Hematopoietic multipotent progenitor cell (in vitro differentiated cells): ENCODE results near the gene EML1. TPM values are rescaled to one million over a fixed set of nuclear protein-coding genes. Genes with fewer than 3 reads are reported as not detected.

ENCODE experiments used
- DNase-seq, 3 donors: peaks; one replicate each; pipeline ENCODE4 v3.0.0-alpha.2; 2011 to 2015; ENCODE audit warnings: low read depth in 2 of 3, low spot score in 2 of 3
- total RNA-seq: library from RNA; depleted of rRNA; stranded (reverse); fragments of >200 nt; gene quantifications from one replicate; pipeline ENCODE4 v1.2.3, GENCODE V29; 2012

EML1 gene
- total RNA-seq, 1 donor: under 0.01 TPM

DNA sequence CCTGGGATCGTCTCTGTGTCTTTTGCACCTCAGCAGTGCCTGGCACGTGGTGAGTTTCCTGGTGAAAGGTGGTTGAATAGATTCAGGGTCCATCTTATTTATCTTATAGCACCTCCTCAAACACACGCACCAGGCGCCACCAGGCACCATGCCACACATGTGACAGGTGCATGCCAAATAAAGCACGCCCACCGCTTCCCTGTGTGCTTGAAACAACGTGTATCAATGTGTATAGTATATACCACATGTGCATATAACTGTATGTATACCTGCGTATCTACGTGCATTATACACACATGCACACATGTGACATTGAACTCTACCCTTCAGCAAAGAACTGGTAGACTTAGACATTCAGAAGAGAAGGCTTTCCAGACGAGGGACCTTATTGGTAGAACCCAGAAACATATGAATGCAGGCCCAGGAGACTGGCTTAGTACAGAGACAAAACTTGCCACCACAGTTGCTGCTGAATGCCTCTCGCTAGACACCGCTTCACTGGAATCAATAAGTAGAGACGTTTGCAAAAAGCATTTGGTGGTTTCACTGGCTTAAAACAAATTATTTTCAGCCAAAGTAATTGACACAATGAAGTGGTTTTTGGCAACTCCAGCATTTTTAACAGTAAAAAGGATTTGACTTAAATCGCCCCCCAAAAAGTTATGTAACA lies 10.0 kb downstream of the EML1 start:
- DNase-seq: no peak

DNA sequence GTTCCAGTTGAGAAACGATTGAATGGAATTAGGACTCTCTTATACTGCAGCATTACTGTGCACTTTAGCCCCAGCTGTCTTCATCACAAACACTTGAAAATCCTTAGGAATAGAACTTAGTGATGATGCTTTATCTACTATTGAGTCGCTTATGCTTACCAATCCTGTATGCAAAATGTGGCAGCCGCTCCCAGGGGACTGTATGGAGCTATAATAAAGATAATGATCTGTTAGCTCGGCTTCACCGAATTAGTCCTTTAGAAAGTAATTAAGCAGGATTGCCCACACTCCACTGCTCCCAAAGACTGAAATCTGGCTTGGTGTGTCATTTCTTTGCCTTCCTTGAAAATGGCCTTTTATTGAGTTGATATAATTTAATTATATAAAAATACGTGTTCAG lies 10.6 kb downstream of the EML1 start:
- DNase-seq: no peak

DNA sequence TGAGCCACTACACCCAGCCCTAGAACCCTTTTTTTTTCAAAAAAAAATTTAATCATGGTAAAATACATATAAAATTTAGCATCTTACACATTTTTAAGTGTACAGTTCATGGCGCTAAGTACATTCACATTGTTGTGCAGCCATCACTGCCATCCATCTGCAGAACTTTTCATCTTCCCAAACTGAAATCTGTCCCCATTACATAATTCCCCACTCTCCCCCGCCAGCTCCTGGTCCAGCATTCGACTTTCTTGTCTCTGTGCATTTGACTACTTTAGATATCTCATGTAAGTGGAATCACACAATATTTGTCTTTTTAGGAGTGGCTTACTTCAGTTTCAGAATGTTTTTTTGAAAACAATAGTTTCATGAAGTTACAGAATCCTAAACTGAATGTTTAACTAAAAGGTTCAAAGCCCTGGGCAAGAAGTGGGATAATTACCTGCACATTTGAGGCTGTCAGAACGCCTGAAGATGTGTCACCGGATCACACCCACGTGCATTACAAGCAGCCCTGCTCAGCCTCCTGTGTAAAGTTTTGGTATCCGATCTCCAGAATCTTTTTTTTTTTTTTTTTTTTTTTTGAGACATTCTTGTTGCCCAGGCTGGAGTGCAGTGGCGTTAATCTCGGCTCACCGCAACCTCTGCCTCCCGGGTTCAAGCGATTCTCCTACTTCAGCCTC lies 12.7 kb downstream of the EML1 start:
- no peak for DNase-seq

DNA sequence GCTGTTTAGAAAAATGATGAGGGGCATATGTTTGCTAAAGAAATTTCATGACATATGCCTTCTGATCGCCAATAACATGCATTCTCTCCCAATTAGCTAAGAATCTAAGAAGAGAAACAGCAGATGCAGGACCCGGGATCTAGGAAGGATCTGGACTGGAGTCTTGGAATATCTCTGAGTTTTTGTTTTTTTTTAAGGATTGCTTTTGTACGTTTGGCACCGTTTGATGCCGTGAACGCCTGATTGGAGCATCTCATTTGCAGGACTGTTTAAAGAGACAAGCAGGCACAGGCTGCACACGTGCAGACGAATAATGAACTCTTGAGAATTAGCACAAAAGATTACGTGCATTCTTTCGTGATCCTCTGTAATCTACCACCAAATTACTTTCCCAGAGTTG lies 13.6 kb downstream of the EML1 start:
- no peak for DNase-seq

DNA sequence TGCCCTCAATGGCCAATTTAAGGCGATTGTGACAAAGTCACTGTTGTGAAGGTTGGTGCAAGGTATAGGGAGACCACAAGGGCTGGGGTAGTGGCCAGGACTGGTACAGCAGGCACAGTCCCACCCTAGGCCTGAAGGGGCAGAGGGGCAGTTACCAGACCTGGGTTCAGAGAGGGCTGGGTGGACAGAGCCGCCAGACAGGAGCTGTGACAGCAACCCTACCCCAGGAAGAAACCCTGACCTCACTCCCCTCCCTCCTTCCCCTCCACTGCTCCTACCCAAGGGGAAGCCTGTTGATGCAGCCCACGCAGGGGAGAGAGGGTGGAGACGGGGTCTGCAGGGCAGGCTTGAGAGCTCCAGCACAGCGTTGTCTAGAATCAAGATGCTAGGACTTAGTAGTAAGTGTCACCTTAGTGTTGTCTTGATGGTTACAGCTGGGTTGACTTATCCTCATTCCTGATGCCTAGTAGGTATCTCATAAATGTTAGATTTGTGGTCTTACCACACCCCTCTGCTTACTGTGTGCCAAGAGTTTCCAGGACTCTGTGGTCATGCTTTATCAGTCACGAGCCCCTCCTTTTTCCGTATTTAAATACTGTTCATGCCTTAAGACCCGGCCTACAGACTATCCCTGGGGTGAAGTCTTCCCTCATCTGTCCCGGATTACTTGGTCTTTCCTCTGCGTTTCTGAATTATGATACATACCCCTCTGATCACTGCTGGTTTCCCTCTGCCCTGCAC lies 14.4 kb downstream of the EML1 start:
- DNase-seq: no peak

DNA sequence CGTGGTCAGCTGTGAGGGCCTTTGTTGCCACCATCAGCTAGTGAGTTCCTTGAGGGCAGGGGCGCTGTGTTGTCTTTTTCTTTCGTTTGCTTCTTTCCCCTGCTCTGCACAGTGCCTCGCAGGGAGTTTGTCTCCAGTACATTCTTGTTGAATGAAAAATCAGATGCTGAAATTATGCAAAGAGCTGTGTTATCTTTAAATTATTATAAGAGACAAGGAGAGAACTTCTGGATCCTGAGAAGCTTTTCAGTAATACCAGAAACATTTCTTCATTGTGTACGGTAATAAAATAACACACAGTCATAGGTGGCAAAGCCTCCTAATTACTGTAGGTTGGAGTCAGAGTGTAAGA lies 14.9 kb downstream of the EML1 start:
- no peak for DNase-seq

DNA sequence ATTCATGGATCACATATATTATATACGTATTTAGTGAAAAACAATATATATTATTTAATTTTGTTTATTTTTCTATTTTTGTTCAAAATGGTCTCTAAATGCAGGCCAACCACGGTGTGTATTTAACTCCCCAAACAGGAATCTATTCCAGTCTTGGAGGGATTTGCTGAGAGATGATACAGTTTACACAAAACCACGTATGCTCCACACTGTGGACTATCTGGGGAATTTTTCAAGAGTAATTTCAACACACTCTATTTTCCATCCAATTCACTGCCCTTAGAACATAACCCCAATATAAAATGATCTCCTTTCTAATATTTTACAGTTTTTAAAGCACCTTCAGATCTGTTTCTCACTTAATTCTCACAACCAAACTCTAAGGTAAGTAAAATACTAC lies 15.3 kb downstream of the EML1 start:
- no peak for DNase-seq

DNA sequence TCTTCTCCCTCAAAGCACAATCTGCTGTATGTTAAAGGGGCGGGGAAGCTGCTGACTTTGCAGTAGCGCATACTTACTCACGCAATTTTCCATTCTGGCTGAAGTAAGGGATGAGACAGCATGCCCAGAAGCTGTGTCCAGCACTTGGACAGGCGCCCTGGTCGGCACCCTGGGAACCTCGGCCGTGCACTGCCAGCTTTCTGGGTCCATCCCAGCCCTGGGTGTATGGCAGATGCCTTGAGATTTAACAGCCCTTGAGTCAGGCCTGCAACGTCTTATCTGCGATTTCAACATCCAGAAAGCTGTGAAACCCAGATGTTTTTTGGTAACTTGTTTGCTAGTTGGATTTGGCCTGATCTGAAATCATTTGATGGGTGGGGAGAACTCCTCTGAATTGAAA lies 16.1 kb downstream of the EML1 start:
- no peak for DNase-seq

DNA sequence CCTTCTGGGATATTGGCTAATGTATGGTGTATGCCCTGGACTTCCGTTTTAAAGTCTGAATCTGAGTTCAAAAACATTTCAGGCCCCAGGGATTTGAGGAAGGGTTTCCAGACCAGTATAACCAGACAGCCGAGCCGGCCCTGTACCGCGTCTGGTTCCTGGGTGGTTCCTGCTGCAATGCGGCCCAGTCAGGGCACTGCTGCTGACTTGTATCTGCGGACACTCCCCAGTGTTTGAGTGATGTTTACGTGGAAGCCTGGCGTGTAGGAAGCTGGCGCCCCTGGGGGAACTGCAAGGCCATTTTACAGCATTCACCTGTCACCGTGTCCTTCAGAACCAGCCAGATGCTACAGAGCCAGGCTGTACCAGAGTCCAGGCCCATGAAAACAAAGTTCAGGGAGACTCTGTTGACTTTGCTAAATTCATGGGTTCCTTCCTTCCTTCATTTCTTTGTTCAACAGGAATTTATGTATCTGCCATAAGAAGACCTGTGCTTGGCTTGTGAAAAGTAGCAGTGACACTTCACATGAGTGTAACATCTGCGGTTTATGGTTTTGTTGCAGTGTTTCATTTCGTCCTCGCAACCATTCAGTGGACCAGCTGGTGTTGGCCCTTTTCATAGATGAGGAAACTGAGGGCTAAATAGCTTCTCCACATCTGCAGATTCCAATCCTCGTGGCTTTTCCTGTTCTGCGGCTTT lies 16.8 kb downstream of the EML1 start:
- no peak for DNase-seq

DNA sequence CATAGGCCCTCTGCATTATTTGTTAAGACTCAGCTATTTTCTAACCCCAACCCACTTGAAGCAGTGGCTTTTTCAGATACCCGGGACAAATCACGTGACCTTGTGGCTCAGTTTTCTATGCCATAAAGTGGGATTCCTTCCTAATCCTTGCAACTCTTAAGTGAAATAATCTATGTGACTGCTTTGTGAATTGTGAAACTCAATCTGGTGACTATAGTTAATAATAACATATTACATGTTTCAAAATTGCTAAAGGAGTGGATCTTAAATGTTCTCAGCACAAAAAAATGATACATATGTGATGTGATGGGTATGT lies 17.3 kb downstream of the EML1 start:
- DNase-seq: no peak

DNA sequence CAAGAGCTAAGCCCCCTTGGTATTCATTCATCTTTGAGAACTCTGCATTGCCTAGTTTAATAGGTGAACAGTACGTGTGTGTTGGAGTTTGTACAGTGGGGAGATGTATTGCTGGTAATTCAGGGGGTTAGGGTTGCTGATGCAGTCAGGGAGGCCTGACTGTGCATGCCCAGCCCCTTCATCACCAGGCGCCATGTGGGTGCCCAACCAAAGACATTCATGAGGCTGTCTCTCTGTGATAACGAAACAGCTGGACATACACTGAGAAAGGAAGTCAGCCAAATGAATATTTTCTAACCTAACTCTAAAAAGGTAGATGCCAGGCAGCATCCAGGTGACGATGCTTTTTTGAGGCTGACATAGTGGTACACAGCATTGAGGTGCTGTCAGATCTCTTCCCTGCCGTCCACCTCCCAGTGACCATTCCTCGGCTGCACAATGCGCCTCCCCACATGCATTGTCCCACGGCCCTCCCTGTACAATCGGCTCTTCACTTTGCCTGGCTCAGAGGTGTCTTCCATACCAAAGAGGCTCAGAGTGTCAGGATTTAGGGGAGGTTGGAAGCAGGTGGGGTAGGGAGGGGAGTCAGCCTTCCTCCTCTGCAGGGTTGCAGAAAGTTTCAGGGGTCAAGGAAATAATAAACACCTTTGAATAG lies 19.0 kb downstream of the EML1 start:
- no peak for DNase-seq

DNA sequence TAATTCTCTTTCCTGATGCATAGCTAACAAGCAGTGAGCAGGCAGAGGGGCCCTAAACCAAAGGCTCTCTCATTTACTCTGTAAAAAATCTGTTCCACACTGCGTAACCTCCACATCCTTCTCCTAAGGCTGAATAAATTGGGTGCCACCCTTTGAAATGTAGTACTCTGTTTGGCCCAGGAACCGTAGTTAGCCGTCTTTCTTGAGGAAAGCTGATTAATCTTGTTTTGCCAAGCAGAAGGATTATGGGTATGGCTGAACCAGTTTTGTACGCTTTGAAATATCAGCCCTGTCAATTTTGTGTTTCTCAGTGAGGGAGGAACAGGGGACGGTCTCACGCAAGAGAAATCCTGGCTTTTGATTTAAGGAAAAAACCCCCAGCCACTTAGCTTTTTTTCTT lies 19.7 kb downstream of the EML1 start:
- no peak for DNase-seq

DNA sequence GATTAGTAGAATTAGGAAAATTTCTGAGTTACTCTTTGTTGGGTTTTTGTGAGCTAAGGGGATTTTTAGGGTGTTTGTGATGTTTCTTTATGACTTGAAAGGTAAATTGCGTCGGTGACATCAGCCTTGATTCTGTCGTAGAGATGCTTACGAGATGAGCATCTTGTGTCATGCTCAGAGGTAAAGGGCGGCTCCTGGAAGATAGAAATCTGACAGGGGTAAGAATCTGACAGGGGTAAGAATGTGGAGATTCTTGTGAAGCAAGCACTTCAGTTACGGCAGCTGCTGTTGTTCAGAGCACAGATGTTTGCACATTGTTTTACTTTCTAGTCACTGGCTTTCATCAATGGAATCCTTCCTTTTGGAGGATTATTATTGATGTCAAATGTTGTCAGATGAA lies 22.5 kb downstream of the EML1 start:
- DNase-seq: no peak

DNA sequence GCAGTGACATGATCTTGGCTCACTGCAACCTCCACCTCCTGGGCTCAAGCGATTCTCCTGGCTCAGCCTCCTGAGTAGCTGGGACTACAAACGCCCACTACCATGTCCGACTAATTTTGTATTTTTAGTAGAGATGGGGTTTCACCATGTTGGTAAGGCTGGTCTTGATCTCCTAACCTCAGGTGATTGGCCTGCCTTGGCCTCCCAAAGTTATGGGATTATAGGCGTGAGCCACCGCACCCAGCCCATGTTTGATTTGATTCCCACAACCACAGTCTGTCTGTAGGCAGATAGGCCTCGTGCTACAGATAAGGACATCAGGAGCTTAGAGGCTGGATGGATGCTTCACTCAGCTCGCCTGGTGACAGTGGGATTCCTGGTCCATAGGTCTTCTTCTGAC lies 23.0 kb downstream of the EML1 start:
- DNase-seq: no peak

DNA sequence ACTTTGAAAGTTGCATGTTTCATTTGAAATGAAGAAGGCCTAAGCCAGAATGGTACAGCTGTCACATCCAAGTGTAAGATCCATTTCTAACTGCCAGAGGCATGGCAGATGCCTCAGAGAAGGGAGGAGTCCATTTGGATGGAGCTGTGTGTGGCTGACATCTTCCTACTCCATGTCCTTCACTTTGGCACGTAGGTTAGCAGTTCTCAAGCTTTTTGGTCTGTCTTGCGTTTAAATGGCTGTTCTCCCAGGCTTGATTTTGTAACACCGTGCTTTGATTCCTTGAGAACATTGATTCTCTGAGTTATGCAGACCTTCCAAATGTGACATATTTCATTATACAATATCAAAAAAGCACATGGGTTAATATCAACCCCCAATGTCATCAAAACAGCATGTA lies 23.4 kb downstream of the EML1 start:
- no peak for DNase-seq

DNA sequence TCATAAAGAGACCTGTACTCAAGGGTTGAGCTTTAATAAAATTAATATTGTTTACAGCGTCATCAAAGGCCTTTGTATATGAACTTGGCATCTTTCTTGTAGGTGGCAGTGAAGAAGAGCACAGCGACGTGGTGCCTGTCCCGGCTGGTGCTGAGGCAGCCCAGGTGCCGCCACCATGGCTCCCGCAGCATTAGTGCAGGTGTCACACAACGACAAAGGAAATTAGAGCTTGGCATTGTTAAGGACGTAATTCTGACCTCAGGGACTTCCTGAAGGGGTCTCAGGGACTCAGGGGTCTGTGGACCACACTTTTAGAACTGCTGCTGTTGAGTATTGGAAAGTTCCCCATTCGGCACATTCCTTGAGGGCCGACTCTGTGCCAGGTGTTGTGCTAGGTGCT lies 24.1 kb downstream of the EML1 start:
- no peak for DNase-seq

DNA sequence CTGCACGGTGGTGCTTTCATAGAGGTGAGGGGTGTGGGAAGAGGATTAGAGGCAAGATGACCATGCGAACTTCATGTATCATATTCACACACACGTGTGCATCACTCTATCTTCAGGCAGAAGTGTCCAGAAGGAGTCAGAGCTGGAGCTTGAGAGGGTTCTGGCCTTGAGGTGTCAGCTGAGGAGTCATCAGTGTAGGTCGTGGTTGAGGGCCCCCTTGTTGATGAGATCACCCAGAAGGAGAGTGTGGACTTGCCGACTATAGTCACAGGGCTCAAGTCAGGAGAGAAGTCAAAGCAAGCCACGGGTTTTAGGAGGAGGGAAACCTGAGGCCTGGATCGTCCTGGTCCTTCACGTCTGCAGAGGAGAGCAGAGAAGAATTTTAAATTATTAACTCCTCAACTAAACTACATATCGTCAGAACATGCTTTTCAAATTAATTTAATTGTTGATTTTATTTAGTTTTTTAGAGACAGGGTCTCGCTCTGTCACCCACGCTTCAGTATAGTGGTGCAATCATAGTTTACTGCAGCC lies 25.4 kb downstream of the EML1 start:
- DNase-seq: no peak

DNA sequence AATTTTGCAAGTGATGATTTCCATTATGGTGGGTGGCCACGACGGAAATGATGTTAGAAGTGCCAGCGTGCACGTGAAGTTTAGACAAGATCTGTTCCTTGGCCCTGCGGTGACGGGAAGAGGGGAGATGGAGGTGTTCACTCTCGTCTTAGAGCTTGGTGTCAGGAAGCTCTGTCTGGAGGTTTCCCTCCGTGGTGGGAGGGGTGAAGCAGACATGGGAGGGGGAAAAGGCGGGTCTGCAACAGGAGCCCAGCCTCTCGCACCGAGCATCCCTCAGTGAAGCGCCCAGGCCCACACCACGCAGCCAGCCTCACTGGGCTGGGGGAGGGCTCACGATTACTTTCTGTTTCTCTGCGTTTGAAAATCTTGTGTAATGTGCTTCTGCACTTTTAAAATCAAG lies 26.3 kb downstream of the EML1 start:
- DNase-seq: no peak

DNA sequence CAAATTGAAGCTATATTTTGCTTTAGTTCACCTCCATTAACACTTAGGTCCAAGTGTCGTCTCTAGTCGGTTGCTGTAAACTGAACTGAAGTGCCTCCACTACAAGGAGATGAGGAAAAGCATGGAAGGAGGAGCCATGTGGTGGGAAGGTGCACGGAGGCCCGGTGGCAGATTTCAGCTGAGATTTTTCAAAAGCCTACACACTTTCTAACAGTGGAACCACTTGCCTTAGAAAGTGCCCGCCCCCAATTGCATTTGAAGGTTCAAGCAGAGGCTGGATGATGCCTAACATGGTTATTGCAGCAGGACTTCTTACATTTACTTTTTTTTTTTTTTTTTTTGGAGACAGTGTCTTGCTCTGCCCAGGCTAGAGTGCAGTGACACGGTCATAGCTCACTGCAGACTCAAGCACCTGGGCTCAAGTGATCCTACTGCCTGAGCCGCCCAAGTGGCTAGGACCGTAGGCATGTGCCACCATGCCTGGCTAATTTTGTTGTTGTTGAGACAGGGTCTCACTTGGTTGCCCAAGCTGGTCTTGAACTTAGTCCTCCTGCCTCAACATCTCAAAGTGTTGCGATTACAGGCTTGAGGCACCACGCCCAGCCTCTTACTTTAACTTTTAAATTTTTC lies 27.6 kb downstream of the EML1 start:
- DNase-seq: no peak
